Stromal cell of bone marrow (primary cell): ENCODE measurements around the gene GPC6.

Source experiments
- DNase-seq: peaks from one replicate; pipeline ENCODE4 v3.0.0-alpha.2; 2012; ENCODE audit warnings: low read depth

Gene GPC6

DNA sequence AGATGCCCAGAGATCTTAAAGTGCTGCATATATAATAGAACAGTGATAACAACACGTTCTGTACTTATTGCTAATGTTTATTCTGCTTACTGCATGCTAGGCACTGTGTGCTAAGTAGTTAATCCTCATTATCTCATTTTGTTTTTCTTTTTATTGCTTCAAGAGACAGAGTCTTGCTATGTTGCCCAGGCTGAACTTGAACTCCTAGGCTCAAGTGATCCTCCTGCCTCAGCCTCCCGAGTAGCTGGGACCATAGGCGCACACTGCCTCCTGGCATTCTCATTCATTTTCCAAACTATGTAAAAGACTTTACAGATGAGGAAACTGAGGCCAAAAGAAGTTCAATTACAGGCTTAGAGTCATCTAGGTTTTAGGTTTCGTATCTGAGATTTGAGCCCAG, 548.4 kb downstream of the GPC6 start:
- no peak for DNase-seq

GRCh38 chr13:93775507-93776108, 549.0 kb downstream of the GPC6 start:
- peak; percentile 55 for DNase-seq

DNA sequence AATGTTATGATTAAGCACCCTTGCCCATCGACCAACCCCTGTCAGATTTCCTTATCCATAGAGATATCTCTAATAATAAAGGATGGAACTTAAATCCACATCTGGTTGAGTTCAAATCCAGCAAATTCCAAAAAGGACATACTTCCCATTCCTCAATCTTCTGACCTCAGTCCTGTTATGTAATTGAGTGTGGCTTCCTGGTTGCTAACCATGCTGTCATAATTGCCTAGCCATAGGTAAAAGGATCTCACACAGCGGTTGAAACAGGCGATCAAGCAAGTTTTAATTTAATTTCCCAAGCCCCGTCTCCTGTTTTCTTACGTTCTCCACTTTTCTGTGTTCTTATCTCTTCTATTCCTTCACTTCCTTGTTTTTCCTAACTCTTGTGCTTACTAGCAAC, 550.3 kb downstream of the GPC6 start:
- DNase-seq: peak; percentile 27

GRCh38 chr13:93777504-93777903, 550.9 kb downstream of the GPC6 start:
- no peak for DNase-seq

DNA sequence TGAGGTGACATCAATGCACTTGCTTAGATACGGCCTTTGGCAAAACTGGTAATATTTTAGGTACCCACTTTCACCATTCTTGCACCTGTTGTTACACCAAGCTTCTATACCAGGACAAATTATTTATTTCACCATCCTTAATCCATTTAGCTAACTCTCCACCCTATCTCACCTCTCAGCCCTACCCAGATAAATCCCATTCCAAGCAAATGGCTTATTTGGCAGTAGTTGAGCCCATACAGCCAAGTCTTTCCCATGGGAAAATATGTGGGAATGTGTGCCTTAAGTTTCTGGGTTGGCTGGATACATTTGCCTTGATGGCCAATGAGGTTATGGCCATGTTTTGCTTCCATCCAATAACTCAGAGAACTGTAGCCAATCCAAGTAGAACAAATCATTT, 551.9 kb downstream of the GPC6 start:
- no peak for DNase-seq

DNA sequence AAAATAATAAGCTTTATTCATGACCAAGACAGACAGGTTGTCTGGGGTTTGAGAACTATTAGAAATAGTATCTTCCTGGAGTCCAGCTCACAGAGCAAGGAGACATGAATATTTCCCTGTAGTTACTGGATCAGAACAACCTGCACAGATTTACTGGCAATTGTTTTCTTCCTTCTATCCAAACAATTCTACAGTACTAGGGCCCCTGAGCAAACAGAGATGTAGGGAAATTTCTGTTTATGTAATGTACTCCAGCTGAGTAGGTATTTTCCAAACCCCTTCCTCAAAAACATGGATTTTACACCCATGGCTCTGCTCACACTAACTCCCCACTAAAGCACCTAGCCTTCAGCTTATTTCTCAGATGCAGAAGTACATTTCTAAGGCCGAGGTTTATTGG, 557.6 kb downstream of the GPC6 start:
- DNase-seq: no peak

GRCh38 chr13:93786846-93787489, 560.4 kb downstream of the GPC6 start:
- no peak for DNase-seq

- no peak for DNase-seq
Measured at GRCh38 chr13:93788456-93788855, 561.8 kb downstream of the GPC6 start.

- DNase-seq: no peak
Measured at GRCh38 chr13:93789058-93789457, 562.5 kb downstream of the GPC6 start.

DNA sequence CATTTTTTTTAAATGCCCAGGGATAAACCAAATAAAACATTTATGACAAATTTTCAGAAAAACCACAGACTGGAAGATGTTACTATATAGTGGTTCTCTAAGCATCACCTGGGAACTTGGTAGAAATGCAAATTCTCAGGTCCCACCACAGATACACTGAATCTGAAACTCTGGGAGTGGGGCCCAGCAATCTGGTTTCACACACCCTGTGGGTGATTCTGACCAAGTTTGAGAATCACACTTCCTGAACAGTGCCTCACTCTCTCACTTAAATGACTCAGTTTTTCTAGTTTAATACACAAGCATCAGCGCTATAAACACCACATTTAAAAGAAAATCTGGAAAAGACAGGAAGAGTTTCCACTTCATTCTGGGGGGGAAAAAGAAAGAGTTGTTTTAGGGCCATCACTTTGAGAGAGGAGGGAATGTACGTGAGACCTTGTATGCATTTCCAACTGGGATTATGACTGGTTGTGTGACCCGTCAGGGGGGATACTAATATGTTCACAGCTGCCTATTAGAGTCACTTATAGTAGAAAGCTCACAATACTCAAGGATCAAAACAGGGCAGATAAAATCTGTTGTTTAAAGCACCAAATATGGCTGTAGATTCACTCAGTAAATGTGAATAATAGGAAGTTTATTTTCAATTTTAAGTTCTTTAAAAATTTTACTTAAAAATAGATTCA, 567.7 kb downstream of the GPC6 start:
- peak; percentile 19 for DNase-seq

DNA sequence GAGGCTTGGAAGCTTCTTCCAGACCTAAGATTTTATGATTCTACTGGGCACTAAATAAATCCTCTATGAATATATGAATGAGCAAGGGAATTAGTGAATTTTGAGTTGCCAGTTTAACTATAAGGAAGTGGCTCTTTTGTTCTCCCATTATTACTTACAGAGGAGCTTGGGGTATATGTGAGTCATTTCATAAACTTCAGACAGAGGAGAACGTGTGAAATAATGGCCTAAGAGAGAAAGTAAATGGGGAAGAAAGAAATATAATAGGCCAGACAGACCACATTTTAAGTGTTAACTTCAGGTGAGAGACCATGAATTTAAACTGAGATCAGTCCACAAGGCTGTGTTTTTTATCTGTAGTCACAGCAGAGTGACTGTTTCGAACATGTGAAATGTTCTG, 570.9 kb downstream of the GPC6 start:
- no peak for DNase-seq

DNA sequence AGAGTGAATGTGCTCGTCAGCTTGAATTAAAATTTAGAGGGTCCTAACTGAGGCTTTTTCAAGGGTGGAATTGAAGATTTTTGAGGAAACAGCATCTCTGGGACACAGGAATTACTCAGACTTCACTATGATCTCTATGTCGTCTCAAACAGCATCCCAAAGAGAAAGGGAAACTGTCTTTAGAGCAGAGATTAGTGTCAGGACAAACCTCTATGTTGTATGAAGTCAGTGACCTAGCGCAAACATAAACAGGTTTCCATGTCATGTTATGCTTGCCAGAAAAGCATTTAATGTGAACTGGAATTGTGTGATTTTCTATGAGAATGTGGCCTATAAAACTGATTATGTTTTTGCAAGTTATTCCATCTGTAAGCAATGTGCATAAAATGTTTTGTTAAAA, 573.7 kb downstream of the GPC6 start:
- no peak for DNase-seq

DNA sequence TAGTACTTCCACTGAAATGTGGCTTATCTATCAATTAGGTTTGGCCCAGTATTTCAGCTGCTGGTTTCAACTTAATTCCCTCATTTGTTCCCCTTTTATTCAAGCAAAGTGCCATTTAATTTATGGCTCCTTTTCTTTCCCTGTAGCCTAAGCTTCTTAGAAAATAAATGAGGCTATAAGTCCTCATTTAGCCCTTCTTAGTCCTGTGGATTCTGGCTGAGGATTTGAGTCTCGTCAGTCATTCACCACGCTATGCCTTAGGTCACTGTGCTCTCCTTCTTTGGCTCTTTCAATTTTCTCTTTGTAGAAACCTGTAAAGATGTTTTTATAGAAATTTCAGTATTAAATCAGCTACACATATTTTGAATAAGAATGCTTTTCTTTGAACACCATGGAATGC, 579.1 kb downstream of the GPC6 start:
- no peak for DNase-seq

- no peak for DNase-seq
Measured at GRCh38 chr13:93806861-93807260, 580.3 kb downstream of the GPC6 start.

GRCh38 chr13:93810264-93810663, 583.7 kb downstream of the GPC6 start:
- no peak for DNase-seq

DNA sequence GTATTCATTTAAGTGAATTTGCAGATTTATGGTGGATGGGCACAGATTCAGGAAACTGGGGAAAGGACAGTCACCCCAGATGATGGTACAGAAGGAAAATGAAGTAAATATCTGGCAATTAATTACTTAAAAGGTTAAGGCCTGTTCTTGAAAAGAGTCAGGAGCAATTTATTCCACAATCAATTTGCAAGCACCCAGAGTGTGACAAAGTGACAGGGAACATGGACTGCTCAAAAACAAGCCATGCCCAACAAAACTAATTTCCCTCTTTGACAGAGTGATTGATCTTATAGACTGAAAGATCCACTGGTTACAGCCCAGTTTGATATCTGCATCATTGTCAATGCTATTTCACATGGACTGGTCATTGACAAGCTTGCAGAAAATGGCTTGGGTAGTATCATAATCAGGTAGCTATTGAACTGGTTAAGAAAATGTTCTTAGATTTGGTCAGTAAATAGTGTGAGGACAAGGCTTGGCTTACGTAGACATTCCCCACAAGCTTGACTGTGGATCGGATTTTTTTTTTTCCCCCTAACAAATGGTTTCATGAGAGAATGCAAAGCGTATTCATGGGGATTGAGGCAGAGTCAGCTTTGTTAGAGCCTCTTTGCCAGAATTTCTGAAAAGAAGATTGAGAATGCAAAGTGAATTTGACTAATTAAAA, 584.6 kb downstream of the GPC6 start:
- DNase-seq: no peak

GRCh38 chr13:93811738-93812112, 585.1 kb downstream of the GPC6 start:
- DNase-seq: no peak

GRCh38 chr13:93814658-93815057, 588.1 kb downstream of the GPC6 start:
- DNase-seq: no peak

GRCh38 chr13:93818345-93818744, 591.7 kb downstream of the GPC6 start:
- DNase-seq: no peak

DNA sequence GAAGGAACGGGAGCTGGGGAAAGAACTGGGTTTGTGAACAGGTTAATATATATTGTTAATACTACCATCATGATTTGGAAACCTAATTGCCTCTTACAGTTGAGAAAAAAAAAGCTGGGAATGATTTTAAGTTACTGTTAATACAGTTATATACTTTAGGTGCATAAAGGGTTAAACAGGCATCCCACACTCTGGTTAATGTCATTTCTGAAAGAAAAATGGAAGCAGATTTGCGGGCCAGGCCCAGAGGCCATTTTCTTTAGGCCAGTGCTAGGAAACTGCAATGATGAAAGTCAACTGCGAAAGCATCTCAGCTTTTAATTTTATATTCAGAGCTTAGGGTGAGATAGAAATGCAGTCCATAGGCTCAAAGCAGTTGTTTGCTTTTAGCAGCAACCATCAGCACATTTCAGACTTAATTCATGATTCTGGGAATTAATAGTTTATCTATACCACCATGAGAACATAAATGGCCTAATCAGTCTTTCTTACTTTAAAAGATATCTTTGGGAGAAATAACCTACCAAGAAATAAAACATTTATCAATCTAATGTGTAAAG, 592.8 kb downstream of the GPC6 start:
- no peak for DNase-seq

GRCh38 chr13:93824286-93824685, 597.7 kb downstream of the GPC6 start:
- DNase-seq: no peak

- DNase-seq: no peak
Measured at GRCh38 chr13:93834051-93834450, 607.4 kb downstream of the GPC6 start.

DNA sequence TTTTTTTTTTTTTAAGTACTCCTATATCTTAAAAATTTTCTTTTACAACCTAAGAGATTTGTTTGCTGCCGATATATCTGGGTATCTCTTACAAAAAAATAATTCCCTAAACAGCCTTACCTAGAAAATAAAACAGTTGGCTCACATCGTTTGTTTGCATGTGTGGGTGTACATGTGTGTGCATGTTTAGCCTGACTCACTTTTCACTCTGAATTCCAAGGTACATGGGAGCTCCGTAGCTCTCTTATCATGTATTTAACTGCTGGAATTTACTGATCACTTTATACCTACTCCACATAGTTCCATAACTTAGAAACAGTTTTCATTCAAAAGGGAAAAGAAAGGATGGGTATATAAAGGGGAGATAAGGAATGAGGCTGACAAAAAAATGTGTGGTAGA, 616.5 kb downstream of the GPC6 start:
- DNase-seq: no peak
